DMS 273 treated with DMSO at 0.1 percent for 48 hours (cell line): ENCODE results near the gene RAP1A.
"Not testable (repeated sequence)": the region's sequence is repeated elsewhere in the genome, so short reads cannot be mapped to it uniquely, and the experiment has no call there.

Source experiments
- DNase-seq: peaks from one replicate; lab custom pipeline; 2025; lab: John Stamatoyannopoulos, UW

The RAP1A gene

GRCh38 chr1:111669268-111669667 lies 49.7 kb downstream of the RAP1A start:
- no peak for DNase-seq

GRCh38 chr1:111671852-111672251 lies 52.3 kb downstream of the RAP1A start:
- DNase-seq: no peak

- no peak for DNase-seq
These were observed 52.7 kb downstream of the RAP1A start for GRCh38 chr1:111672331-111672730.

- no peak for DNase-seq
These were observed 58.0 kb downstream of the RAP1A start for GRCh38 chr1:111677604-111678003.

- no peak for DNase-seq
These were observed 60.0 kb downstream of the RAP1A start for GRCh38 chr1:111679541-111679940.

GRCh38 chr1:111680212-111680800 lies 60.7 kb downstream of the RAP1A start:
- DNase-seq: not testable (repeated sequence)

- not testable (repeated sequence) for DNase-seq
These were observed 65.9 kb downstream of the RAP1A start for GRCh38 chr1:111685293-111686153.

GRCh38 chr1:111690306-111690617 lies 70.7 kb downstream of the RAP1A start:
- no peak for DNase-seq

- no peak for DNase-seq
These were observed 72.3 kb downstream of the RAP1A start for GRCh38 chr1:111691886-111692285.

GRCh38 chr1:111695801-111696200 lies 76.2 kb downstream of the RAP1A start:
- DNase-seq: no peak

- no peak for DNase-seq
These were observed 76.7 kb downstream of the RAP1A start for GRCh38 chr1:111696330-111696729.

GRCh38 chr1:111699268-111699667 lies 79.7 kb downstream of the RAP1A start:
- no peak for DNase-seq

- no peak for DNase-seq
These were observed 83.0 kb downstream of the RAP1A start for GRCh38 chr1:111702504-111703050.

- no peak for DNase-seq
These were observed 84.7 kb downstream of the RAP1A start for GRCh38 chr1:111704240-111704639.

- DNase-seq: no peak
These were observed 85.2 kb downstream of the RAP1A start for GRCh38 chr1:111704776-111705175.

- no peak for DNase-seq
These were observed 86.3 kb downstream of the RAP1A start for GRCh38 chr1:111705841-111706240.

GRCh38 chr1:111706921-111707320 lies 87.3 kb downstream of the RAP1A start:
- DNase-seq: no peak

- DNase-seq: no peak
These were observed 88.3 kb downstream of the RAP1A start for GRCh38 chr1:111707906-111708305.

- no peak for DNase-seq
These were observed 90.4 kb downstream of the RAP1A start for GRCh38 chr1:111709986-111710385.

- DNase-seq: no peak
These were observed 96.7 kb downstream of the RAP1A start for GRCh38 chr1:111716333-111716732.

GRCh38 chr1:111717450-111717849 lies 97.9 kb downstream of the RAP1A start:
- DNase-seq: no peak

- no peak for DNase-seq
These were observed 99.5 kb downstream of the RAP1A start for GRCh38 chr1:111719135-111719534.

GRCh38 chr1:111719674-111720132 lies 100.1 kb downstream of the RAP1A start:
- no peak for DNase-seq
